B cell (primary cell): ENCODE measurements around the gene PALD1.

Source experiments
- CTCF ChIP-seq: fragments of 200-600 bp; IDR thresholded peaks from one replicate; pipeline ENCODE4 v1.8.0; 2022; ENCODE audit warnings: antibody characterized with exemption, mild to moderate bottlenecking
- EZH2 ChIP-seq: IDR thresholded peaks from 2 replicates; pipeline ENCODE4 v1.6.1; 2012; ENCODE audit warnings: borderline replicate concordance, low read depth, mild to moderate bottlenecking, moderate library complexity, low read length; ENCODE audit not compliant: insufficient read depth, poor library complexity, severe bottlenecking

DNA sequence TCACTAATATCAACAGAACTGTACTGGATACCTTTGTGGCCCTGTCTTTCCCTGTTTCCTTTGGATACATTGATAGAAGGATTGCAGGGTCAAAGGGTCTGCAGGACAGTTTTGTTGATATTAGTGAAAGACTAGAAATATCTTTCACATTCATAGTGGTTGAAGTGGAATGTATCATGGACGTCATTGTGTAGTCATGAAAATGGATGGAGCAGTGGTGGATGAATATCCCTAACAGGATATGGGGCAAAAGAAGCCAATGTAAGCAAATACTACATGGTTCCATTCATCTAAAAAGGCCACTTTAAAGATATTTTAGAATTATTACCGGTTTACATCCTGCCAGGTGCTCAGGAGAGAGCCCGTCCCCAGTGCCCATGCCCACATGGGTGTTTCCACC is 23.8 kb downstream of the PALD1 start:
- no peak for TF ChIP-seq CTCF
- no peak for TF ChIP-seq EZH2
